Activated effector memory CD4-positive, alpha-beta T cell treated with anti-CD3 and anti-CD28 coated beads, Interleukin-2, amount 50 U/mL, for 16 hours (primary cell): Measurements from ENCODE around the gene TMEM238L.
A peak's percentile ranks its signal among the peaks of the same experiment; 100 is the strongest.

Source experiments
- DNase-seq: peaks from one replicate; pipeline ENCODE4 v3.0.0-alpha.2; 2020

Gene TMEM238L

DNA sequence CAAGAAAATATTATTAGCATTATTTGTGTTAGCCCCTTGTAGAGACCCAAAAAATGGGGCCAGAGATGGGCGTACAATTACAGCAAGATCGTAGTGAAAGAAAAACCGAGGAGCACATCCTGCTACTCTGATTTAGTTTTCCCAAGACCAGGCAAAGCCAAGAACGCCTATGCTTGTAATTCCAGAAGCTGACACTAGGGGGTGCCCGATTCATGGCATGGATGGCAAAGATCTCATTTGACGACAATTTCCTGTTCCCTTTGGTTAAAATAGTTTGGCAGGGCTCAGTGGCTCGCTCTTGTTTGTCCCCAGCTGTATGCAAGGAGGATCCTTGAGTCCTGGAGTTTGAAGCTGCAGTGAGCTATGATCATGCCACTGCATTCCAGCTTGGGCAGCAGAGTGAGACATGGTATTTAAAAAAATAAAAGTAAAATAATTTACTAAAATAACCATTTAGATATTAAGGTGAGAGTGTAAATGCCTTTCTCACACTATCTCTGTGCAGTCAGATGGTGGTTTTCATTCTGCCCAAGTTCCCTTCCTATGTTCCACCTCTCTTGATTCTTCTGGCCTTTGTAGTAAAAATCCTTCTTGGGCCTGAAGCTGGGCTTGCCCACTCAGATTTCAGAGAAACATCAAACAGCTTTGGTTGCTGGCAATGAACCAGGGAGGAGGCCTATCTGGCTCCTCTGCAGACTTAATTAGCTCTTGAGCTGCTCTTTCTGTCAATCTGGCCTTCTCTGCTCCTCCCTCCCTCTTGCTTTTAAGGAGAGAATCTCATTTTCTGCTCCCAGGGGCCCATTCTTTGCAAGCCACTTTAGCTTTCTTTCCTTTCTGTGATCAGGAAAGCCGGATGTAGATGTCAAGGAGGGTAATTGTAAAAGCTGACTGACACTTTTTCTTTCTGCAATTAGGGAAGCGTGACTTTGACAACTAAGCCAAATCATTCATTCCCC lies 31.2 kb downstream of the TMEM238L start:
- peak; percentile 65 for DNase-seq

GRCh38 chr17:10771148-10771547 lies 32.8 kb downstream of the TMEM238L start:
- no peak for DNase-seq

DNA sequence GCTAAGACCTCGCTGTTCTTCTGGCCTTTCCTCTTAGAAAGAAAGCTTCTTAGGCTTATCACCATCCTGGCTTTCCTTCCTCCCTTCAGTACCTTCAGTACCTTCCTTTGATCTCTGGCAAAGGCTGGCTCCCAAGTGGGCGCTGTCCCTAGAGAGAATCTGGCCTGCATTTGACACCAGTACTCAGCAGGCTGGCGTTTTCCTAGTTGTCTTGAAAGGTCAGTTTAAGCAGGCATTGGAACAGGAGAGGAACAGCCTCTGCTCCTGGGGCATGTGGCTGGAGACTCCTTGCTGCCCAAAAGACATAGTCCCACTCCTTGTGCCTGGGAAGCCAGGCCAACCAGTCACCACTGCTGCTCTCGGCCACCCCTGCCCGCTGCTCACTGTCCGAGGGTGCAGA lies 34.1 kb downstream of the TMEM238L start:
- no peak for DNase-seq

DNA sequence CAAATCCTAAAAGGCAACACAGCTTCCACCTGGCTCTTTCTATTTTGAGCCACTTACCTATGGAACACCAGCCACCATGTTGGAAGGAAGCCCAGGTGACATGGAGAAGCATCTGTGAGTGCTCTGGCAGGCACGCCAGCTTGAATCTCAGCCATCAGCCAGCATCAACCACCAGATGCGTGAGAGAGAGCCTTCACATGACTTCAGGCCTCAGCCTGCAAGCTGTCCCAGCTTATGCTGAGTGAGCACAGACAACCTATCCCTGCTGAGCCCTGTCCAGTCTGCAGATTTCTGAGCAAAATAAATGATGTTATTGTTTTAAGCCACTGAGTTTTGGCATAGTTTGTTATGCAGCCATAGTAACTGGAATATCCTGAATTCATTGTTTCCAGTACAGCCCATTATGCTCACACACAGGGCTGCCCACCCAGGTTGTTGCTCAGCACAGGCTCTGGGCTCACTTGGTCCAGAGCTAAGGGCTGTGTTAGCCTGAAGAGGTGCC lies 35.1 kb downstream of the TMEM238L start:
- DNase-seq, result no peak

GRCh38 chr17:10767232-10767631 lies 36.7 kb downstream of the TMEM238L start:
- DNase-seq, result no peak

DNA sequence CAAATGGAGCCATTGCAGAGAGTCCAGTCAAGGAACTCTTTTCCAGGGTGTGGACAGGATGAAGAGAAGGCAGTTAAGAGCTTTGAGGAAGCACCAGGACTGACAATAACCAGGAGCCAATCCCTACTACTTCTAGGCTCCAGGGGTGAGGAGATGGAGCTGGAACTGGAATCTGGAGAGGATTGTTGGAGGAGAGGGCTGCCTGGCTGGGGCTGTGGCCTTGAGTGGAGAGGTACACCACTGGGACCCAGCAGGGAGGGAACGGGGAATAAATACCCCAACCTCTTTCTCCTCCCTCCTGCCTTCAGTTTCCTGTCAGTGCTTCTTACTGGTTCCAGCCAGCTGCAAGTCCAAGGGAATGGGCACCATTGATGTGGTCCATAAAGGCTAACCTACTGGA lies 41.9 kb downstream of the TMEM238L start:
- DNase-seq, result no peak

- DNase-seq, result no peak
These were observed 42.6 kb downstream of the TMEM238L start for GRCh38 chr17:10761281-10761680.

DNA sequence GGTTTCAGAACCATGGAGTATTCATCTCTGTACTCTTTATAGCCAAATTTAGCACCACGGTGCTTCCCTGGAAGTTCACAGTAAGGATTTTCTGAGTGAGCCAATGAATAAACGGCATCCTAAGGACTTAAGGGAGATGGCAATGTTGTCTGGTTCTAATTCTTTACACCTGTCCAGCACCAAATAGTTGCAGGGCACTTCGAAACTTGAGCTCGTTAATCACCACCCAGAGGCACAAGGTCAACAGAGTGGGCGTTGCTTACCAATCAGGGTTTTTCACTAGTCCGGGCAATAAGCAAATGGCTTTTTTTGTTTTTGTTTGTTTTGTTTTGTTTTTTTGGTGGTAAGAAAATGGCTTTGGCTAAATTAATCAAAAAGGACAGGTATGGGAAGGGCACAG lies 45.8 kb downstream of the TMEM238L start:
- DNase-seq, result peak; percentile 22

- peak; percentile 19 for DNase-seq
These were observed 46.3 kb downstream of the TMEM238L start for GRCh38 chr17:10757647-10758046.

DNA sequence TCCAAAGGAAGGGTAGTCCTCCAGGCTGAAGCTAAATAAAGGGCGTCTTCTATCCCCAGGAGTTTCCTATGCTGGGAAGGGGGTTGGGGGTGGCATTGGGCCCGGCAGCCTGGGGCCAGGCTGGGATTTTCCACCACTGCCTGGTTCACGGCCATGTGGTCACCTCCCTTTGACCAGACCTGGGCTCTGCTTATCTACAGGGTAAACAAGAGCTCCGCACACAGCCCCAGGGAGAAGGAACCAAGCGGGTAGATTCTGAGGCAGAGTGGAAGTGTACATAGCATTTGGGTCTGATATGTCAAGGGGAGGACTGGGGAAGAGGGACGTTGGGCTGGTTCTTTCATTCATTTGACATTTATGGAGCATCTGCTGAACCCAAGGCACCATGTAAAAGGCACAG lies 46.8 kb downstream of the TMEM238L start:
- DNase-seq, result no peak

DNA sequence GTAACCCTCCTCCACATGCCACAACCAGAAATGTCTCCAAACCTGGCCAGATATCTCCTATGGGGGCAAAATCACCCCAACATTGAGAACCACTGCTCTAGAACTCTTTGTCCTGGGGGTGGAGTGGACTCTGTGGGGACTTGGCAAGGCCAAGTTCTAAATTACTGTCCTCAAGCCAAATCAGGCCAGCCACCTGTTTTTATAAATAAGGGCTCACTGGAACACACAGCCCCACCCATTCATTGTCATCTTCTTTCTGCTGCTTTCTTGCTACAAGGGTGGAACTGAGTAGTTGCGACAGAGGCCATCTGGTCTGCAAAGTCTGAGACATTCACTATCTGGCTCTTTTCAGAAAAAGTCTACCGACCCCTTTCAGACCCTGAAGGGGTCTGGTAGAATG lies 47.3 kb downstream of the TMEM238L start:
- DNase-seq, result no peak

GRCh38 chr17:10756185-10756584 lies 47.7 kb downstream of the TMEM238L start:
- no peak for DNase-seq

DNA sequence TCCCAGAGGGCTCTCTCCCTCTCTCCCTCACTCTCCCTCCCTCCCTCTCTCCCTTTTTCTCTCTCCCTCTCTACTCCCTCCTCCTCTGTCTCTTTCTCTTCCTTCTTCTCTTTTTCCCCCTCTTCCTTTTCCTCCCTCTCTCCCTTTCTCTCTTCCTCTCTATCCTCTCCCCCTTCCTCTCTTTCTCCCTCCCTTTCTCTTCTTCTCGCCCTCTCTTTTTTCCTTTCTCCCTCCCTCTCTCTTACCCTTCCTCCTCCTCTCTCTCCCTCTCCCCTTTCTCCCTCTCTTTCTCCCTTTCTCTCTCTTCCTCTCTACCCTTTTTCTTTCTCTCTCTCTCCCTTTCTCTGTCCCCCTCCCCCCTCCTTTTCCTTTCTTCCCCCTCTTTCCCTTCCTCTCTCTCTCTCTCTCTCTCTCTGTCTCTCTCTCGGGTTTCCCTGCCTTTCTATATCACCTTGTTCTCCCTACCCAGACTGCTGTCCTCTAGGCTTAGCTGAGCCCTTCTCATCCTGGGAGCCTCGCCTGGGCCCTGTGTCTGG lies 48.2 kb downstream of the TMEM238L start:
- DNase-seq, result no peak

- DNase-seq, result no peak
These were observed 48.9 kb downstream of the TMEM238L start for GRCh38 chr17:10754861-10755591.

DNA sequence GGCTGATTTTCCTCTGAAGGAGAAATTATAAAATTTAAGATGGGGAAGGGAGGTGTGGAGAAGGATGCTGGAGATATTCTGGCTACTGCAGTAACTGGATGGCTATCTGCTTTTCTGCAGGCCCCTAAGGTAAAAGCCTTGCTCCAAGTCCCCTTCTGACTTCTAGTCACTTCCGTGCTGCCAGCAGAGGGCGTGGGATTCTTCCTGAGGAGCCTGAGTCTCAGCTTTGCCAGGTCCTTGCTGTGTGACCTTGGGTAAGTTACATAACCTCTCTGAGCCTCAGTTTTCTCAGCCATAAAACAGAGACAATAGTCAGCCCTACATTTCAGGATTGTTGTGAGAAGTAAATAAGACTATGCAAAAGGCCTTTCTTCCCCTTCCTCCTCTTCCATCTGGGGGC lies 49.8 kb downstream of the TMEM238L start:
- DNase-seq, result peak; percentile 70

DNA sequence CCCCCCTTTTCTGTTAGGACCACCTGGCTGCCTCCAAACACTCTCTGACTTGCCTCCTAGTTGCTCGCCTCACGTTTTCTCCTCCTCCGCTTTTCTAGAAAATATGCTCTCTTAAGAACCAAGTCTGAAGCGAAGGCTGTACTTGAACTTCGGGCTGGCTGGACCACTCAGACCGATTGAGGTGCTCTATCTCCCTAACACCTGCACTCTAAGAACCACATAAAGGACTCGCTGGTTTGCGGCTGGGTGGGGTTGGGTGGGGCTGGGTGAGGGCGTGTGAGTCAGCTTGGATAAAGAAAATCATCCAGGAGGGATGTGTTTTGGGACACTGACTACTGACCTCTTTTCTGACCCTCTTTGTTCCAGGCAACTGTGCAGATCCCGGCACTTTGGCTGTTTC lies 51.2 kb downstream of the TMEM238L start:
- DNase-seq, result no peak

DNA sequence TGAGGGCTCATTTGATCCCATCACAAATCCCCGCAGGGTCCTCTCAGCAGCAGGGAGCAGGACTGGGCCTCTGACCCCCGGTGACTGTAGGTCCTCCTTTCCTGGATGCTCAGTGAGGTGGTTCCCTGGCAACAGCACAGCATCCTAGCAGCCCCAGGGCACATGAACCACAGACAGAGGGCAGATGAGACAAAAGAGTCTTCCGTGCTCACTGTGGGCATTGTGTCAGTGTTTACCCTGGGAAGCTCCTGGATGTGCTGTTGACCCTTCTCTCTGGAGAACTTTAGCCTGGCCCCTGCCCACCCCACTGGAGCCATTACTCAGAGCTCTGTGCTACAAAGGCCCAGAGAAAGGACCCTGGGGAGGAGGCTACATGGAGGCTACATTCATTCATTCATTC lies 52.3 kb downstream of the TMEM238L start:
- DNase-seq, result no peak

- no peak for DNase-seq
These were observed 53.7 kb downstream of the TMEM238L start for GRCh38 chr17:10750210-10750609.

DNA sequence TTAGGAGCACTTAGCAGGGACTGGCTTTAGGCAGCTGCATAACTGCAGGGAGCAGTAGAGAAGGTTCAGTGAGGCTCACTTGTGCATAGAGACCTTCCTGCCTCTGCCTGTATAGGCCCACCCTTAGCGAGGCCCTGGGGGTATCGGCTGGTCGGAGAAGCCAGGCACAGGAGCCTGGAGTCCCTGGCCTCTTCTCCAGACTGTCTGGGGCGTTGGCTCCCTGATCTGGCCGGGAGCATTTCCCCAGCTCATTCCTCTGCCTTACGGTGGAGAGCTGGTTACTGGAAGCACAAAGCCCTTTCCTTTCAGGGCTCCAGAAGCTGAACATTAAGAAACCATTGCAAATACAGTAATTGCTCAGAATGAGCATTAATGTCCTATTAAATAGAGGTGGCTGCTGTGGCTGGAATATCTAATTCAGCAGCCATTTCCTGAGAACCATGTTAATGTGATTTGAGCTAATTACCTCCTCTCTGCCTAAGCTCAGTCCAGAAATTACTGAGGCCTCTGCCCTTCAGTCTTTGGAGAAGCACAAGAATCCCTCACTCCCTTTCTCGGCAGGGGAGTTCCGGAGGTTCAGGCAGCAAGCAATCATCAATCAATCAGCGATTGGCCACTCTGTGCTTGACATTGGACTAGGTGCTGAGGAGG lies 55.2 kb downstream of the TMEM238L start:
- no peak for DNase-seq

- DNase-seq, result no peak
These were observed 58.7 kb downstream of the TMEM238L start for GRCh38 chr17:10745231-10745630.
